Measurements from ENCODE around the gene ASXL1. TPM values are rescaled to one million over a fixed set of nuclear protein-coding genes. Genes with fewer than 3 reads are reported as not detected.

The ASXL1 gene
- polyA plus RNA-seq, 1 of the 3 experiments (the other 2 are of a cell fraction): 36.6 TPM

DNA sequence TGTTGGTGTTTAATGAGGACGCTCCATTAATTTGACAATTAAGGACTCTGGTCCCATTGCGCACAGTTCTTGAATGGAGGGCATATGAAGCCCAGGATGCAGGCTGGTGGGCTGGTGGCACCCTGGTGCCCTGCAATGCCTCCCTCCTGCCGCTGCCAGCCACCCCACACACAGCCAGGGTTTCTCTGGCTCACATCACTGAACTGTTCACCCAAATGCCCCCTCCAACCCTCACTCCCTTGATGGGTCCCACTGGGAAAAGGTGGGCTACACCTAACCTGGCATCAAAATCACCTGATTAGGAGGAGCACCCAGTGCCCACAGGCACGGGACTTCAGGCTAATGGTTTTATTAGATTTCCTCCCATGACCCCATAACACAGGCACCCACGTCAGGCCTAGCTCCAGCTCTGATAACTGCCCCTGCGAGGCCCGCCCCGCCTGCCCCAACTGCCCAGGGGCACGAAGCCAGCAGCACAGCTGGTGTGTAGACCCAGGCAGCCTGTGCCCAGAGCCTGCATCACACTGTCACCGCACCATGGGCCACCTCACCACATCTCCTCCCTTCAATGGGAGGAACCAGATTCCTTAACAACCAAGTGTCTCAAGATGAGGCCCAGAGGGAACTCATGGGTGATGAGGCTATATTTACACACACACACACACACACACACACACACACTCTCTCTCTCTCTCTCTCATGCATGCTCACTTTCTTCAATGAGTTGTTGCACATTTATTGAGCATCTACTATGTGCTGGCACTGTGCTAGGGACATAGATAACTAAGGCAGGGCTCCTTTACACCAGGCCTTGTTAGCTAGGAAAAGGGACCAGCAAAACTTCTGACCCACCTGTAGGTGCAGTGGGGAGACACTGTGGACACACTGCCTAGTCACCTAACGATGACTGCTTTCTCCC, 119.7 kb downstream of the ASXL1 start:
- peak; percentile 29 for DNase-seq
- 75% methylated on average over 5 of the region's 11 CpGs for WGBS (ENCODE audit: low lambda C conversion rate)
- Histone ChIP-seq H4K20me1 (ENCODE audit: insufficient read depth) (peaks cover 60% of the 10 kb centered on the region), H3K4me2 (no peak overlapping the region), H3K9ac (no peak overlapping the region), H3F3A (replicated peaks; ENCODE audit: insufficient read depth) (peaks cover 14% of the 10 kb centered on the region), H3K4me3 (ENCODE audit: low read depth in 2 of 2, low read length in 1 of 2) (no peak overlapping the region), H3K27me3 (ENCODE audit: insufficient read depth) (no peaks in the 10 kb centered on the region), H3K4me1 (ENCODE audit: control insufficient read depth in 1 of 2, insufficient read depth in 2 of 2, low read depth in 1 of 2, low read length in 1 of 2) (peaks cover 28 to 67% of the 10 kb centered on the region in 2 experiments; a peak in 3 of 4 replicates), H3K9me3 (no peaks in the 10 kb centered on the region), H3K36me3 (replicated peaks in 1 of 2; ENCODE audit: control insufficient read depth in 1 of 2, insufficient read depth in 2 of 2, low read length in 1 of 2) (peaks cover 4 to 9% of the 10 kb centered on the region in 2 experiments), H3K79me2 (ENCODE audit: insufficient read depth) (peaks cover 100% of the 10 kb centered on the region), H2AFZ (ENCODE audit: low read depth) (no peak overlapping the region), H3K27ac (ENCODE audit: low read depth in 2 of 2, low read length in 1 of 2) (peak overlapping the region in 1 of 2 experiments; percentile 40; a peak in 1 of 4 replicates), H3K9me2 (no peaks in the 10 kb centered on the region)
- CTCF ChIA-PET: interaction anchor here (1.2 kb wide), 1 partner anchor 15 kb away, joined by 3 read pairs; no protein-coding TSS in a partner anchor
- TF ChIP-seq RXRA (IDR thresholded peaks at IDR 0.05; ENCODE audit: borderline replicate concordance, low read depth) (no peak), RAD21 (IDR thresholded peaks at IDR 0.05; ENCODE audit: low read length) (no peak), CTCF (IDR thresholded peaks at IDR 0.05) (no peak)
- TF ChIP-seq, protein P1, sequence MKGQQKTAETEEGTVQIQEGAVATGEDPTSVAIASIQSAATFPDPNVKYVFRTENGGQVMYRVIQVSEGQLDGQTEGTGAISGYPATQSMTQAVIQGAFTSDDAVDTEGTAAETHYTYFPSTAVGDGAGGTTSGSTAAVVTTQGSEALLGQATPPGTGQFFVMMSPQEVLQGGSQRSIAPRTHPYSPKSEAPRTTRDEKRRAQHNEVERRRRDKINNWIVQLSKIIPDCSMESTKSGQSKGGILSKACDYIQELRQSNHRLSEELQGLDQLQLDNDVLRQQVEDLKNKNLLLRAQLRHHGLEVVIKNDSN (IDR thresholded peaks at IDR 0.05; ENCODE audit: borderline replicate concordance, low read depth): no peak
- POLR2A ChIA-PET: no interaction called here

GRCh38 chr20:32478576-32478975, 120.4 kb downstream of the ASXL1 start:
- Histone ChIP-seq H3F3A (replicated peaks; ENCODE audit: insufficient read depth) (peaks cover 14% of the 10 kb centered on the region), H3K4me1 (ENCODE audit: control insufficient read depth in 1 of 2, insufficient read depth in 2 of 2, low read depth in 1 of 2, low read length in 1 of 2) (peaks cover 25 to 67% of the 10 kb centered on the region in 2 experiments; a peak in 3 of 4 replicates), H2AFZ (ENCODE audit: low read depth) (no peak overlapping the region), H3K9me2 (no peaks in the 10 kb centered on the region), H3K4me2 (no peak overlapping the region), H3K27me3 (ENCODE audit: insufficient read depth) (no peaks in the 10 kb centered on the region), H3K27ac (ENCODE audit: low read depth in 2 of 2, low read length in 1 of 2) (no peak overlapping the region), H3K9me3 (no peaks in the 10 kb centered on the region), H3K79me2 (ENCODE audit: insufficient read depth) (peaks cover 94% of the 10 kb centered on the region), H3K4me3 (ENCODE audit: low read depth in 2 of 2, low read length in 1 of 2) (no peak overlapping the region), H3K9ac (no peak overlapping the region), H4K20me1 (ENCODE audit: insufficient read depth) (peaks cover 60% of the 10 kb centered on the region), H3K36me3 (replicated peaks in 1 of 2; ENCODE audit: control insufficient read depth in 1 of 2, insufficient read depth in 2 of 2, low read length in 1 of 2) (peaks cover 4 to 9% of the 10 kb centered on the region in 2 experiments)
- ChIA-PET CTCF (interaction anchor here (1.2 to 1.5 kb wide), 2 partner anchors 8 to 16 kb away, joined by 3 read pairs; no protein-coding TSS in a partner anchor), POLR2A (no interaction called here)
- TF ChIP-seq MAX (IDR thresholded peaks at IDR 0.05; ENCODE audit: low read depth) (no peak), TCF12 (IDR thresholded peaks at IDR 0.05) (no peak), RAD21 (IDR thresholded peaks at IDR 0.05; ENCODE audit: low read length) (no peak), NRF1 (IDR thresholded peaks at IDR 0.05; ENCODE audit: low read depth, low read length) (no peak), CTCF (IDR thresholded peaks at IDR 0.05) (no peak), RCOR1 (IDR thresholded peaks at IDR 0.05; ENCODE audit: low read length) (no peak), TEAD4 (IDR thresholded peaks at IDR 0.05; ENCODE audit: borderline replicate concordance, insufficient read depth) (no peak)
- TF ChIP-seq, protein P1 (IDR thresholded peaks at IDR 0.05; ENCODE audit: borderline replicate concordance, low read depth): no peak
- no peak for DNase-seq
- 95% methylated on average over 7 of the region's 7 CpGs for WGBS (ENCODE audit: low lambda C conversion rate)
